GM12878 (cell line): ENCODE data around the gene C18orf63. TPM values are rescaled to one million over a fixed set of nuclear protein-coding genes. Genes with fewer than 3 reads are reported as not detected.

Source experiments
- ATAC-seq: fragments of 200-7000 bp; cut with Tn5 transposase; 3 replicates; pipeline ENCODE4 v1.9.1; 2020; ENCODE audit warnings: mild to moderate bottlenecking, moderate library complexity
- BruUV-seq: library from RNA; stranded (reverse); fragments of 400-500 nt; replicated peaks from 2 replicates; lab custom pipeline; 2021; lab: Mats Ljungman, UMichigan
- CTCF ChIA-PET: fragments of 300-600 bp; sonication (Branson Sonifier 250); formaldehyde crosslinking; extraction: SDS; loops from one replicate; lab custom pipeline; 2021; ENCODE audit warnings: inconsistent platforms; lab: Yijun Ruan, JAX
- POLR2A ChIA-PET: fragments of 350-600 bp; formaldehyde crosslinking; extraction: SDS; loops from one replicate; lab custom pipeline; 2021; ENCODE audit warnings: inconsistent platforms; lab: Charles Lee
- RAD21 ChIA-PET: fragments of 300-600 bp; sonication (Branson Sonifier 250); formaldehyde crosslinking; loops from one replicate; lab custom pipeline; 2023; ENCODE audit warnings: antibody characterized with exemption; ENCODE audit not compliant: unreplicated experiment; lab: Charles Lee
- SMC1A ChIA-PET: fragments of 300-600 bp; sonication (Branson Sonifier 250); formaldehyde crosslinking; loops from one replicate; lab custom pipeline; 2023; ENCODE audit not compliant: unreplicated experiment, uncharacterized antibody; lab: Charles Lee
- DNase-seq: peaks from one replicate; pipeline ENCODE4 v3.0.0-alpha.2; 2011; ENCODE audit warnings: low read depth, low spot score
- FAIRE-seq: peaks from 3 replicates; lab custom pipeline; 2011; peaks lifted over from hg19 to GRCh38; lab: Jason Lieb, UNC
- H2AFZ ChIP-seq: 2 replicates; pipeline ENCODE4 v1.6.0; 2011; ENCODE audit warnings: low read depth, low read length, control low read depth; ENCODE audit not compliant: control insufficient read depth
- H3K27ac ChIP-seq: 2 replicates; pipeline ENCODE4 v1.5.1; 2011; ENCODE audit warnings: control low read depth; ENCODE audit not compliant: control insufficient read depth, insufficient read depth
- H3K27me3 ChIP-seq, 2 experiments: replicated peaks in 1 of 2; 2 replicates each; pipeline versions ENCODE4 v1.6.0 to v1.6.1; 2011; ENCODE audit warnings: low read length in 1 of 2; ENCODE audit not compliant: control insufficient read depth in 2 of 2, insufficient read depth in 2 of 2
- H3K36me3 ChIP-seq, 2 experiments: 2 replicates each; pipeline ENCODE4 v1.5.1; 2011; ENCODE audit warnings: low read length in 1 of 2; ENCODE audit not compliant: control insufficient read depth in 2 of 2, insufficient read depth in 2 of 2
- H3K4me1 ChIP-seq: 2 replicates; pipeline ENCODE4 v1.6.1; 2011; ENCODE audit warnings: mild to moderate bottlenecking, low read length, moderate library complexity, mixed read lengths; ENCODE audit not compliant: control insufficient read depth, insufficient read depth
- H3K4me2 ChIP-seq: 2 replicates; pipeline ENCODE4 v1.6.0; 2011; ENCODE audit warnings: control low read depth; ENCODE audit not compliant: control insufficient read depth, insufficient read depth
- H3K4me3 ChIP-seq: fragments of 200-600 bp; sonication (generic); 2 replicates; pipeline ENCODE4 v1.5.1; 2016
- H3K79me2 ChIP-seq: 2 replicates; pipeline ENCODE4 v1.6.0; 2011; ENCODE audit warnings: low read length; ENCODE audit not compliant: control insufficient read depth, insufficient read depth
- H3K9ac ChIP-seq: 2 replicates; pipeline ENCODE4 v1.8.0; 2011; ENCODE audit warnings: low read length, control low read depth, mixed read lengths; ENCODE audit not compliant: control insufficient read depth, insufficient read depth
- H3K9me3 ChIP-seq: replicated peaks from 3 replicates; pipeline ENCODE4 v1.5.1; 2011; ENCODE audit warnings: mild to moderate bottlenecking, low read length; ENCODE audit not compliant: control insufficient read depth, insufficient read depth
- H4K20me1 ChIP-seq: 2 replicates; pipeline ENCODE4 v1.6.0; 2011; ENCODE audit not compliant: control insufficient read depth, insufficient read depth
- ATF7 ChIP-seq: fragments of 450-650 bp; IDR thresholded peaks from 2 replicates; pipeline ENCODE4 v1.6.1; 2016; ENCODE audit warnings: low read depth, mild to moderate bottlenecking
- MYB ChIP-seq: fragments of 150-350 bp; IDR thresholded peaks from 2 replicates; pipeline ENCODE4 v1.6.1; 2014; ENCODE audit warnings: mild to moderate bottlenecking, low read depth, low read length, borderline replicate concordance
- SMC3 ChIP-seq: IDR thresholded peaks from 2 replicates; pipeline ENCODE4 v1.6.1; 2011; ENCODE audit warnings: low read length, improper control_type of control experiment, borderline replicate concordance
- TBL1XR1 ChIP-seq: IDR thresholded peaks from 2 replicates; pipeline ENCODE4 v1.6.1; 2012; ENCODE audit warnings: low read depth, low read length, improper control_type of control experiment
- ZNF274 ChIP-seq: IDR thresholded peaks from one replicate; pipeline ENCODE4 v1.8.0; 2011; ENCODE audit not compliant: insufficient read length, insufficient read depth
- ZNF384 ChIP-seq: IDR thresholded peaks from 2 replicates; pipeline ENCODE4 v1.6.1; 2012; ENCODE audit warnings: low read depth, mild to moderate bottlenecking, low read length, improper control_type of control experiment, borderline replicate concordance
- WGBS: methylation state at CpG from one replicate; pipeline ENCODE4 v1.1.6; 2016; ENCODE audit warnings: low lambda C conversion rate; ENCODE audit not compliant: insufficient replicate concordance, insufficient coverage; ENCODE audit errors: missing lambda C conversion rate; 5-methylcytosine and 5-hydroxymethylcytosine counted together
- in situ Hi-C: fragments of 300-500 bp; cut with MboI; formaldehyde crosslinking; loops from 9 replicates; pipeline ENCODE4 v1.14.3; 2018; ENCODE audit warnings: mixed read lengths
- intact Hi-C: fragments of 100-400 bp; cut with micrococcal nuclease; formaldehyde crosslinking; loops from one replicate; pipeline ENCODE4 v1.14.2; 2022; ENCODE audit not compliant: unreplicated experiment
- polyA plus RNA-seq, 11 experiments: library from polyadenylated mRNA; depleted of rRNA in 4 of 11; unstranded in 6 of 11; stranded (reverse) in 5 of 11; fragments of >200 nt; fragmentation: Nextera tagmentation in 4 of 11; fragmentation: Illumina TruSeq in 1 of 11; extraction: Ambion mirVana in 4 of 11; extraction: Trizol in 1 of 11; gene quantifications; 1 replicate in 1 of 11; 2 replicates in 10 of 11; pipeline versions ENCODE4 v1.2.1 to v1.2.3, GENCODE V29; 2011 to 2016; ENCODE audit warnings: inconsistent platforms in 2 of 11, missing spikeins in 2 of 11, low read depth in 1 of 11
- total RNA-seq, 4 experiments: library from RNA; depleted of rRNA in 3 of 4; stranded (reverse); fragments of >200 nt in 3 of 4; fragmentation: Illumina TruSeq in 1 of 4; extraction: Trizol in 1 of 4; gene quantifications; 2 replicates each; pipeline versions ENCODE4 v1.2.1 to v1.2.3, GENCODE V29; 2013 to 2021
- TF ChIP-seq, protein P1 (sequence below): fragments of 450-650 bp; formaldehyde crosslinking; IDR thresholded peaks from 2 replicates; pipeline ENCODE4 v1.4.0; 2022; ENCODE audit warnings: mild to moderate bottlenecking, moderate library complexity

Gene C18orf63
- total and polyA plus RNA-seq, 10 of the 15 experiments (the other 5 are each of a cell fraction or from before 2014, with no cell fraction given), result not detected

DNA sequence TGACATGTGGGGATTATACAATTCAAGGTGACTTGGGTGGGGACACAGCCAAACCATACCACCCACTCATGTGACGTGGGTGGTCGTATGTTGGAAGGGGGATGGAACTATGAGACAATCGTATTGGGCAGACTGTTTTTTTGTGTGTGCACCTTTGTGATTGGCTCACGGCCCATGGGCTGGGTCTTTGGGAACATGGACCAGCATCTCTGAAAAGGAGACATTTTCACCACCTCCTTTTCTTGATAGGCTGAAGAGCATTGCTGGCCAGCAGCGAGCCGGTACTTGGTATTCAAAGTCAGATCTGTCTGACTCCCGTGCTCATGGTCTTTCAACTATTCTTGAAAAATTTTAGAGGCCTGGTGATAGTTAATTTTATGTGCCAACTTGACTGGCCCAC, 79.4 kb downstream of the C18orf63 start:
- no peak for DNase-seq
- H3K4me2 ChIP-seq, result no peak overlapping the region
- no peak overlapping the region for H3K9ac ChIP-seq
- no peaks in the 10 kb centered on the region for H3K36me3 ChIP-seq
- H4K20me1 ChIP-seq, result no peaks in the 10 kb centered on the region
- WGBS, result 32% methylated on average over 7 of the region's 7 CpGs
- ChIA-PET RAD21 (no interaction called here), SMC1A (no interaction called here)
- no peaks in the 10 kb centered on the region for H3K79me2 ChIP-seq
- no peaks in the 10 kb centered on the region for H3K4me1 ChIP-seq
- no peak overlapping the region for H3K4me3 ChIP-seq
- H3K9me3 ChIP-seq, result no peaks in the 10 kb centered on the region; the same call in 2 of the 3 replicates
- intact Hi-C loops, result no loop called here
- FAIRE-seq, result no peak
- H2AFZ ChIP-seq, result no peak overlapping the region
- BruUV-seq, result no TSS peak
- in situ Hi-C loops, result no loop called here
- TF ChIP-seq TBL1XR1, result no peak
- no peak for TF ChIP-seq SMC3
- no peak for TF ChIP-seq MYB
- TF ChIP-seq, protein P1, sequence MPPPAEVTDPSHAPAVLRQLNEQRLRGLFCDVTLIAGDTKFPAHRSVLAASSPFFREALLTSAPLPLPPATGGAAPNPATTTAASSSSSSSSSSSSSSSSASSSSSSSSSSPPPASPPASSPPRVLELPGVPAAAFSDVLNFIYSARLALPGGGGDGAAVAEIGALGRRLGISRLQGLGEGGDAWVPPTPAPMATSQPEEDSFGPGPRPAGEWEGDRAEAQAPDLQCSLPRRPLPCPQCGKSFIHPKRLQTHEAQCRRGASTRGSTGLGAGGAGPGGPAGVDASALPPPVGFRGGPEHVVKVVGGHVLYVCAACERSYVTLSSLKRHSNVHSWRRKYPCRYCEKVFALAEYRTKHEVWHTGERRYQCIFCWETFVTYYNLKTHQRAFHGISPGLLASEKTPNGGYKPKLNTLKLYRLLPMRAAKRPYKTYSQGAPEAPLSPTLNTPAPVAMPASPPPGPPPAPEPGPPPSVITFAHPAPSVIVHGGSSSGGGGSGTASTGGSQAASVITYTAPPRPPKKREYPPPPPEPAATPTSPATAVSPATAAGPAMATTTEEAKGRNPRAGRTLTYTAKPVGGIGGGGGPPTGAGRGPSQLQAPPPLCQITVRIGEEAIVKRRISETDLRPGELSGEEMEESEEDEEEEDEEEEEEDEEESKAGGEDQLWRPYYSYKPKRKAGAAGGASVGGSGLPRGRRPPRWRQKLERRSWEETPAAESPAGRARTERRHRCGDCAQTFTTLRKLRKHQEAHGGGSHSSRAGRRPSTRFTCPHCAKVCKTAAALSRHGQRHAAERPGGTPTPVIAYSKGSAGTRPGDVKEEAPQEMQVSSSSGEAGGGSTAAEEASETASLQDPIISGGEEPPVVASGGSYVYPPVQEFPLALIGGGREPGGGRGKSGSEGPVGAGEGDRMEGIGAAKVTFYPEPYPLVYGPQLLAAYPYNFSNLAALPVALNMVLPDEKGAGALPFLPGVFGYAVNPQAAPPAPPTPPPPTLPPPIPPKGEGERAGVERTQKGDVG, result no peak
- no peak for TF ChIP-seq ATF7
- no peak for TF ChIP-seq ZNF384
- TF ChIP-seq ZNF274, result no peak
- TF ChIP-seq, all 136 proteins: peak for 0
- CTCF ChIA-PET, result no interaction called here
- H3K27me3 ChIP-seq, result peaks cover 5 to 8% of the 10 kb centered on the region in 2 experiments
- POLR2A ChIA-PET, result no interaction called here
- no peak for ATAC-seq
- no peak overlapping the region for H3K27ac ChIP-seq
